NCI-H2227 (cell line): ENCODE measurements around the gene LRRC41.
"Not testable (repeated sequence)": the region's sequence is repeated elsewhere in the genome, so short reads cannot be mapped to it uniquely, and the experiment has no call there.

ENCODE experiments used
- DNase-seq: peaks from one replicate; lab custom pipeline; 2025; ENCODE audit not compliant: unreplicated experiment; lab: John Stamatoyannopoulos, UW

The LRRC41 gene

GRCh38 chr1:46303038-46303871 is at the start of gene LRRC41, which contains the start of gene UQCRH:
Gene LRRC41 (minus strand): TSS chr1:46303616. CDS start chr1:46303322, 294 bp downstream.
Gene UQCRH (plus strand): TSS chr1:46303698. CDS start chr1:46303767, 69 bp downstream.
- DNase-seq, result peak; percentile 97

- no peak for DNase-seq
Measured at GRCh38 chr1:46352363-46352762, 48.9 kb upstream of the LRRC41 start.

- no peak for DNase-seq
Measured at GRCh38 chr1:46345281-46345680, 41.9 kb upstream of the LRRC41 start.

- DNase-seq, result no peak
Measured at GRCh38 chr1:46344481-46344880, 41.1 kb upstream of the LRRC41 start.

- DNase-seq, result no peak
Measured at GRCh38 chr1:46343705-46344104, 40.3 kb upstream of the LRRC41 start.

- DNase-seq, result no peak
Measured at GRCh38 chr1:46343351-46343695, 39.9 kb upstream of the LRRC41 start.

- DNase-seq, result no peak
Measured at GRCh38 chr1:46342677-46343350, 39.4 kb upstream of the LRRC41 start.

- DNase-seq, result peak; percentile 20
Measured at GRCh38 chr1:46342084-46342656, 38.8 kb upstream of the LRRC41 start.

- DNase-seq, result no peak
Measured at GRCh38 chr1:46341222-46342083, 38.0 kb upstream of the LRRC41 start.

GRCh38 chr1:46340404-46341221 is 37.2 kb upstream of the LRRC41 start, which contains the start of gene NSUN4:
Gene NSUN4 (plus strand): TSS chr1:46340807. CDS start chr1:46340827, 20 bp downstream.
- peak; percentile 96 for DNase-seq

GRCh38 chr1:46337409-46337808 is 34.0 kb upstream of the LRRC41 start:
- DNase-seq, result not testable (repeated sequence)

GRCh38 chr1:46335081-46335480 is 31.7 kb upstream of the LRRC41 start:
- DNase-seq, result no peak

GRCh38 chr1:46334030-46334384 is 30.6 kb upstream of the LRRC41 start:
- DNase-seq, result no peak

GRCh38 chr1:46333300-46334029 is 30.0 kb upstream of the LRRC41 start:
- DNase-seq, result peak; percentile 40

- DNase-seq, result not testable (repeated sequence)
Measured at GRCh38 chr1:46331786-46332540, 28.5 kb upstream of the LRRC41 start.

- DNase-seq, result not testable (repeated sequence)
Measured at GRCh38 chr1:46330381-46330780, 27.0 kb upstream of the LRRC41 start.

- DNase-seq, result not testable (repeated sequence)
Measured at GRCh38 chr1:46329807-46330206, 26.4 kb upstream of the LRRC41 start.

- DNase-seq, result not testable (repeated sequence)
Measured at GRCh38 chr1:46328182-46328581, 24.8 kb upstream of the LRRC41 start.
